Central memory CD8-positive, alpha-beta T cell (primary cell): ENCODE measurements around the gene NAV3.

Experiments used
- ATAC-seq: fragments of 150-1000 bp; cut with Tn5 transposase; replicated peaks from 2 replicates; pipeline ENCODE4 v1.10.0; 2022; ENCODE audit warnings: mild to moderate bottlenecking, moderate FRiP score, moderate number of reproducible peaks; ENCODE audit not compliant: poor library complexity, severe bottlenecking; ENCODE audit errors: extremely low read depth
- DNase-seq, 2 donors: peaks; one replicate each; pipeline ENCODE4 v3.0.0; 2021; ENCODE audit warnings: low spot score in 2 of 2
- H3K27ac Mint-ChIP-seq: one replicate; pipeline ENCODE4 v1.8.0; 2022; ENCODE audit warnings: low read depth, mild to moderate bottlenecking, moderate library complexity, mixed read lengths
- H3K27me3 Mint-ChIP-seq: one replicate; pipeline ENCODE4 v1.8.0; 2022; ENCODE audit warnings: mixed read lengths
- H3K36me3 Mint-ChIP-seq: one replicate; pipeline ENCODE4 v1.8.0; 2022; ENCODE audit warnings: mild to moderate bottlenecking, moderate library complexity, mixed read lengths; ENCODE audit not compliant: insufficient read depth
- H3K4me1 Mint-ChIP-seq: one replicate; pipeline ENCODE4 v1.8.0; 2022; ENCODE audit warnings: mixed read lengths
- H3K4me3 Mint-ChIP-seq: one replicate; pipeline ENCODE4 v1.8.0; 2022; ENCODE audit warnings: mild to moderate bottlenecking, moderate library complexity, mixed read lengths
- H3K9me3 Mint-ChIP-seq: one replicate; pipeline ENCODE4 v1.8.0; 2022; ENCODE audit warnings: mixed read lengths

Gene NAV3

DNA sequence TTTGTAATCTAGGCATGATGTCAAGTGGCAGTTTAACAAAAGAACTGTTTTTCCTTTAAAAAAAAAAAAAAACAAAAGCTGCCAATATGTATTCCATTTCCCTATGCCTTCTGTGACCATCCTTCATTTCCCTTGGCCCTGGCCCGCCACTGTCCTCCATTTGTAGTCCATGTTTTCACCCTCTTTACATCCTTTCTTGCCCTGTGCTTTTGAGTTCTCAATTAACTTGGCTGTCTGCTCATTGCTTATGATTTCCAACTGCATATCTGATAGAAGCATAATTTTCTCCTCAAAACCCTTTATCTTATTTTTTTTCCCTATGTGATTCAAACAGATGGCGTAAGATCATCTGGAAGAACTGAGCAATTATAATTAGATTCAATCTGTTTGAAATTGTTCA, 297.5 kb downstream of the NAV3 start:
- no peak for ATAC-seq
- no peak for DNase-seq
- Mint-ChIP-seq H3K27me3 (no peaks in the 10 kb centered on the region), H3K4me3 (no peak overlapping the region), H3K27ac (no peak overlapping the region), H3K4me1 (no peaks in the 10 kb centered on the region), H3K9me3 (peaks cover 16% of the 10 kb centered on the region), H3K36me3 (no peaks in the 10 kb centered on the region)

DNA sequence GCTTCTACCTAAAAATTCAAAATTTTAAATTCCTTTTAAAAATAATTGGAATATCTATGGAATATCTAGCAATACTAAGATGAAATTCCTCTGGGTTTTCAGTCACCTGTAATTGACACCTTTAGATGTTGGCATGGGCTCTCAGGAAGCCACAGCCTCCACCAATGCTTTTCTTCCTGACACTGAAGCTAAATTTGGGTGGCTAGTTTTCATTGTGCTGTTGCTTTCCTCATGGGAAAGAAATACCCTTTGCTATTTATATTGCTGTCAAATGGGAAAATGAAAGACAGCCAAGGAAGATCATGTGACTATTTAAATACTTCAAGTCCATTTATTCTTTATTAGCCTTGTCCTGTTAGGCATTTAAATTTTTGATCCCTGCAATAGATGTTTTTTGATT, 313.0 kb downstream of the NAV3 start:
- no peaks in the 10 kb centered on the region for H3K4me1 Mint-ChIP-seq
- no peak overlapping the region for H3K27ac Mint-ChIP-seq
- H3K4me3 Mint-ChIP-seq: no peak overlapping the region
- H3K36me3 Mint-ChIP-seq: no peaks in the 10 kb centered on the region
- peaks cover 8% of the 10 kb centered on the region for H3K9me3 Mint-ChIP-seq
- DNase-seq (no peak), ATAC-seq (no peak)
- H3K27me3 Mint-ChIP-seq: no peaks in the 10 kb centered on the region

DNA sequence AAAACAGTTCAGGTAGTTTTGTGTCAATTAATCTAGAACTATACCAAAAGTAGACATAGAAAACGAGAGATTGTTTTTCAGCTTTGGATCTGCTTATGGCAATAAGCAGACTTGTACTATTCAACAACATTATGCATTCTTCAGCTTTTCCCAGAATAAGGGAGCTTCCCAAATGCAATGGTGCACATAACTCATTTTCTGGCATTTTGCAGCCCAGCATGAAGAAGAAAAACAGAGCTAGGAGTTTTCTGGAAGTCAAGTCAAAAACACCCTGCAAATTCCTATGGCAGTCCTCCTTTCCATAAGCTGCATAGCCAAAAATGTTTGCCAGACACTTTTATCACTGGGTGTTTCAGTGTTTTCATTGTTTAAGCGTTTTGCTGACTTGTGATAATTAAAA, 314.7 kb downstream of the NAV3 start:
- ATAC-seq: no peak
- H3K9me3 Mint-ChIP-seq: no peaks in the 10 kb centered on the region
- H3K4me3 Mint-ChIP-seq: no peak overlapping the region
- H3K27ac Mint-ChIP-seq: no peak overlapping the region
- DNase-seq: no peak
- no peaks in the 10 kb centered on the region for H3K4me1 Mint-ChIP-seq
- no peaks in the 10 kb centered on the region for H3K36me3 Mint-ChIP-seq
- H3K27me3 Mint-ChIP-seq: no peaks in the 10 kb centered on the region

DNA sequence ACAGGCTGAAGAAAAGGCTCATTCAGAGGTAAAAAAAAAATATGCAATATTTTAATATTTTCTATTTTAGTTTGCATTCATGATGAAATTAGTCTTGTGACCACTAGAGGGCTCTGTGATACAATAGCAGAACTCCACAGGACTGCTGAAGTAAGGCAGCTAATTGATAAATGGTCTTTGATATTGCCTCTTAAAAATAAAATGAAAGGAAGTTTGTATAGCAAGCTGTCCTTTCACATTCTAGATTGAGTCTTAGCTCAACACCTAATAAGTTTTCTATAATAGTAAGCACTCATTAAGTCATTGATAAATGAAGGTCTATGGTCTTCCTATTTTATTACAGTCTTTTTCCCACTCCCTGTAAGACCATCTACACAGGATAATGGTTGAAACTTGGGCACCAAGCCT, 315.7 kb downstream of the NAV3 start:
- Mint-ChIP-seq H3K27me3 (no peaks in the 10 kb centered on the region), H3K4me3 (no peak overlapping the region), H3K27ac (no peak overlapping the region), H3K9me3 (no peaks in the 10 kb centered on the region), H3K36me3 (no peaks in the 10 kb centered on the region), H3K4me1 (no peaks in the 10 kb centered on the region)
- ATAC-seq (no peak), DNase-seq (no peak)

DNA sequence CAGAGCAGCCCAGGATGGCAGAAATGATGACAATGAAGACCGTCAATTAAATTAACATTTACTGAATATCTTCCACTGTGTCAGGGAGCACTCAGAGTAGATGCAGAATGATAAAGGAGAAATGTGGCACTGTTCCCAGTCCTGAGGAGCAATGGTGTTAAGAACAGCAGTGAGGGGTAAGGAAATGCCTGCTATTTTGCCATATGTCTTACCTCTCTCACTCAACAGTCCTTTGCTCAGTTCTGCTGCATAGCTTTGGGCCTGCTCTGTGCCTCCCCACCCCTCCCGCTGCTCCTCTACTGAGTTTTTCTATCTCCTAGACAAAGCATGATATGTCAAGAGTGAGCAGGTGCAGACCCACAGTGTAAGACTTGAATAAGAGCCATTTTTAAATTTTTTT, 318.8 kb downstream of the NAV3 start:
- H3K27ac Mint-ChIP-seq: no peak overlapping the region
- H3K36me3 Mint-ChIP-seq: no peaks in the 10 kb centered on the region
- H3K4me3 Mint-ChIP-seq: no peak overlapping the region
- H3K9me3 Mint-ChIP-seq: no peaks in the 10 kb centered on the region
- no peaks in the 10 kb centered on the region for H3K4me1 Mint-ChIP-seq
- DNase-seq (no peak), ATAC-seq (no peak)
- H3K27me3 Mint-ChIP-seq: no peaks in the 10 kb centered on the region

DNA sequence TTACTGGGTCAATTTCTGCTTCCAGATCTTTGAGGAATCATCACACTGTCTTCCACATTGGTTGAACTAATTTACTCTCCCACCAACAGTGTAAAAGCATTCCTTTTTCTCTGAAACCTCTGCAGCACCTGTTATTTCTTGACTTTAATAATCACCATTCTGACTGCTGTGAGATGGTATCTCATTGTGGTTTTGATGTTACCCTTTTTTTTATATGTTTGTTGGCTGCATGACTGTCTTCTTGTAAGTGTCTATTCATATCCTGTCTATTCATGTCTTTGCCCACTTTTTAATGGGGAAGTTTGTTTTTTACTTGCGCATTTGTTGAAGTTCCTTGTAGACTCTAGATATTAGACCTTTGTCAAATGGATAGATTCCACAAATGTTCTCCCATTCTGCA, 324.9 kb downstream of the NAV3 start:
- no peak overlapping the region for H3K4me3 Mint-ChIP-seq
- no peak overlapping the region for H3K27ac Mint-ChIP-seq
- H3K9me3 Mint-ChIP-seq: peaks cover 10% of the 10 kb centered on the region
- no peak for DNase-seq
- no peaks in the 10 kb centered on the region for H3K27me3 Mint-ChIP-seq
- ATAC-seq: no peak
- H3K4me1 Mint-ChIP-seq: no peaks in the 10 kb centered on the region
- no peaks in the 10 kb centered on the region for H3K36me3 Mint-ChIP-seq

DNA sequence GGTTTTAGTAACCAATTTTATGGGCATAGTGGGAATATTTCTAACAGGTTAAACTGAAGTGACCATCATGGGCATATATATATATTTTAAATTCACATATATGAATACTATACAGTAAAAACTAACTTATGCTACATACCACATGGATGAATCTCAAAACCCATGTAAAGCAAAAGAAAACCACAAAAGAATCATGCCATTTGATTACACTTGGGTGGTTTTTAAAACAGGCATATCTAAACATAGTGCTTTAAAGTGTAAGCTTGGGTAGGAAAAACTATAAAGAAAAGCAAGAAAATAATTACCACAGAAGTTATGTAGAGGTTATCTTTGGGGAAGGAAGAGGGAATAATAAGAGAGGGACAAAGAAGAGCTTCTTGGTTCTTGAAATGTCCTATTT, 326.1 kb downstream of the NAV3 start:
- H3K4me1 Mint-ChIP-seq: no peaks in the 10 kb centered on the region
- DNase-seq (no peak), ATAC-seq (no peak)
- no peaks in the 10 kb centered on the region for H3K36me3 Mint-ChIP-seq
- H3K4me3 Mint-ChIP-seq: no peak overlapping the region
- H3K9me3 Mint-ChIP-seq: peaks cover 10% of the 10 kb centered on the region
- no peaks in the 10 kb centered on the region for H3K27me3 Mint-ChIP-seq
- no peak overlapping the region for H3K27ac Mint-ChIP-seq

DNA sequence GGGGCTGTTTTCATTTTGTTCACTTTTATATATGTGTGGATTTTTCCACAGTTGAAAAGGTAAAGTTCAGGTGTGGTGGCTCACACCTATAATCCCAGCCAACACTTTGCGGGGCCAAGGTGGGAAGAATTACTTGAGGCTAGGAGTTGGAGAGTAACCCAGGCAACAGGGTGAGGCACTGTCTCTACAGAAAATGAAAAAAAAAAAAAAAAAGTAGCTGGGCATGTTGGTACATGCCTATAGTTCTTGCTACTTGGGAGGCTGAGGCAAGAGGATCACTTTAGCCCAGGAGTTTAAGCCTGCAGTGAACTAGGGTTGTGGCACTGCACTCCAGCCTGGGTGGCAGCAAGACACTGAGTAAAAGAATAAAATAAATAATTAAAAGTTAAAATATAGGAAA, 326.5 kb downstream of the NAV3 start:
- no peak for DNase-seq
- no peaks in the 10 kb centered on the region for H3K36me3 Mint-ChIP-seq
- no peak for ATAC-seq
- peaks cover 10% of the 10 kb centered on the region for H3K9me3 Mint-ChIP-seq
- H3K4me3 Mint-ChIP-seq: no peak overlapping the region
- no peaks in the 10 kb centered on the region for H3K4me1 Mint-ChIP-seq
- H3K27me3 Mint-ChIP-seq: no peaks in the 10 kb centered on the region
- H3K27ac Mint-ChIP-seq: no peak overlapping the region

DNA sequence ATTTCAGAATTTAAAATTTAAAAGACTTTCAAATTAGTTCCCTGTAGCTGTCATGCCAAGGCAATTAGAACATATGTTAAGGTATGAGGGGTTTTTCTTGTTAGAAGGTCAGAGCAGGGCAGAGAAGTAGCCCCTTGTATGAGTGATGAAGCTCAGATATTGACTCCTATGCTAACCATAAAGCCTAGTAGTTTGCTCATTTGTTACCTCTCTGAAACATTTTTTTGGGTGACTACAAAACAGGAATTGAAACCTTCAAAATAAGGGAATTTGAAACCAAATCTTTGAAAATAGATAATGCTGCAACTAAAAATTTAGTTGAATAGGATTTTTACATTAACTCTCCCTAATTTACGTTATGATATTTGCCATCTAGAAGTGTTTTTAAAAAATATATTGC, 333.5 kb downstream of the NAV3 start:
- Mint-ChIP-seq H3K4me1 (no peaks in the 10 kb centered on the region), H3K27me3 (no peaks in the 10 kb centered on the region), H3K9me3 (peaks cover 11% of the 10 kb centered on the region), H3K4me3 (no peak overlapping the region), H3K36me3 (no peaks in the 10 kb centered on the region), H3K27ac (no peak overlapping the region)
- ATAC-seq (no peak), DNase-seq (no peak)

DNA sequence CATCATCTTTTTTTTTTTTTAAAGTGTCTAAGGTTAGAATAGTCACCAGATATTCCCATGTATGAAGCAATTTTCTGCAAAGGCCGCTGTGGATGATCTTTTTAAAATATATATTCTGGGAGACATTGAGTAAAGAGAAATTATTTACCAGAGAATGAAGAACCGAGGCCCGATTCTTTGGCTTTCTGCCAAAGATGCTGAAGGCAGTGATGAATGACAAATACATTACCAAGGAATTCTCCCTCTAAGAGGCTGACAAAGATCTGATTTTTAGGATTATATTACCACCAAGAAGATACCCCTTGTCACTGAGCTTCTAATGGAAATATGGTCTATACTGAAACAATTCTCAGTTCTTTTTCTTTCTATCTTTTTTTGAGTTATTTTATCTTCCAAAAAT, 336.8 kb downstream of the NAV3 start:
- DNase-seq (no peak), ATAC-seq (no peak)
- H3K9me3 Mint-ChIP-seq: peaks cover 21% of the 10 kb centered on the region
- H3K4me1 Mint-ChIP-seq: no peaks in the 10 kb centered on the region
- no peak overlapping the region for H3K4me3 Mint-ChIP-seq
- H3K27ac Mint-ChIP-seq: no peak overlapping the region
- H3K36me3 Mint-ChIP-seq: no peaks in the 10 kb centered on the region
- no peaks in the 10 kb centered on the region for H3K27me3 Mint-ChIP-seq

DNA sequence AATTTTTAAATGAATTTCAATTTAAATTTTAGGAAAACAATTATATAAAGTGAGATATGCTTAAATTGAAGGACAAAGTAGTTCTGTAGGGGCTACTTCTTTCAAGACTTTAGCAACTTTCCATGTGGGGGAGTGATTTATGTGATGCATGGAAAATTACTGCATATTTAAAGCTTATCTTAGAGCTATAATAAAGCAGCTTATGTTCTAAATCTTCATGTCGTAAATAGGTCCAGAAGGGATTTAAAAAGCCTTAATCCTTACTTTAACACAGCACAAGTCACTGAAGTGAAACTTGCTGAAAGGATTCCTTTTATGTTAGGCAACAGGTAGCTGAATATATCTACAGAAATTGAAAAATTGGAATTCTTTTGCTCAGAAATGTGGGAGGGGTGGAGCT, 340.4 kb downstream of the NAV3 start:
- Mint-ChIP-seq H3K4me1 (no peaks in the 10 kb centered on the region), H3K36me3 (no peaks in the 10 kb centered on the region), H3K27ac (no peak overlapping the region), H3K27me3 (no peaks in the 10 kb centered on the region), H3K4me3 (no peak overlapping the region), H3K9me3 (peaks cover 18% of the 10 kb centered on the region)
- DNase-seq: no peak
- no peak for ATAC-seq

DNA sequence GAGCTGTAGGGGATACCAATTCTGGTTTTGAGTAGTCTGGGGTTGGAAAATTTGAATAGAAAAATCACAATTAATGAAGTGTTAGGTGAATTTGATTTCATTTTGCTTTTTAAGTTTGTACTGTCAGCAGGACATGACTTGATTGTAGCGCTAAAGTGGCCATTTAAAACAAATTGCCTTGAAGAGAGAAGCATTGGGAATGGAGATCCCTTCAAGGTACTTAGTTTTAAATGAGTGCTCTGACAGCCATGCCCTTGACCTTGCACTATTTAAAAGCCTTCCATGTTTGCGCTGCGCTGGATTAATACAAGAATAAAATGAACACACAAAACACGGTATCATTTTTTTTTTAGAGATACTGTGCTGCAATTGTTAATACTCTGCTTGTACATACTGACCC, 345.9 kb downstream of the NAV3 start:
- H3K27me3 Mint-ChIP-seq: no peaks in the 10 kb centered on the region
- ATAC-seq (no peak), DNase-seq (no peak)
- no peaks in the 10 kb centered on the region for H3K4me1 Mint-ChIP-seq
- H3K27ac Mint-ChIP-seq: no peak overlapping the region
- H3K36me3 Mint-ChIP-seq: no peaks in the 10 kb centered on the region
- peaks cover 12% of the 10 kb centered on the region for H3K9me3 Mint-ChIP-seq
- H3K4me3 Mint-ChIP-seq: no peak overlapping the region

DNA sequence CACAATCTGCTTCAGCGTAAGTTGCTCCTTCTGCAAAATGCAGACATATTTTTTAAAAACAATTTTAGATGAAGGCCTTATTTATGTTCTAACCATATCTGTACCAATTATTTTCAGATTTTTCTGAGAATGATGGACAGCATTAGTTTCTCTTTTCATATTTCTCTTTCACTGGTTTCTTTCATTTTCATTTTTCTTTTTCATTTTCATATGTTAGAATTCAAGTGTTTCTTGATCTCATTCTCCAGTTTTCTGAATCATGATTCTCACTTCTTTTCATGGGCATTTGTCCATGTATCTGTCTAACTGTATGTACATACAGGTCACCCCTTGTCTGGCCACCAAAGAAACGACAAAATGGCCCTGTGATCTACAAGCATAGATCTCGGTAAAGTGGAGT, 346.6 kb downstream of the NAV3 start:
- DNase-seq (no peak), ATAC-seq (no peak)
- Mint-ChIP-seq H3K27ac (no peak overlapping the region), H3K36me3 (no peaks in the 10 kb centered on the region), H3K9me3 (peaks cover 10% of the 10 kb centered on the region), H3K4me3 (no peak overlapping the region), H3K27me3 (no peaks in the 10 kb centered on the region), H3K4me1 (no peaks in the 10 kb centered on the region)

DNA sequence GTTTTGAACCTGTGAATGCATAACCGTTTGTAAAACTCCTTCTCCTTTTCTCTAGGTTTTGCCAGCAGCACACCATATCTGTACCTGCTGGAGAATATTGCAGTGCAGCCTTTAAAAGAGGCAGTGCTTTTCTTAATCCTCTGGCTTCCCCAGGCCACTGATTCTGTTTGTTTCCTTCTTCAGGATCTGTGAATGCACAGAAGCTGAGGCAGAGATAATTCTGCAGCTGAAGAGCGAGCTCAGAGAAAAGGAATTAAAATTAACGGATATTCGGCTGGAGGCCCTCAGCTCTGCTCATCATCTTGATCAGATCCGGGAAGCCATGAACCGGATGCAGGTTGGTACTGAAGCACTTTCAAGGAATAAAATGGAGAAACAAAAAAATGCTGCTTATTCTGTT, 348.7 kb downstream of the NAV3 start:
- no peak overlapping the region for H3K27ac Mint-ChIP-seq
- H3K4me1 Mint-ChIP-seq: no peaks in the 10 kb centered on the region
- no peak for ATAC-seq
- no peak for DNase-seq
- H3K36me3 Mint-ChIP-seq: no peaks in the 10 kb centered on the region
- no peaks in the 10 kb centered on the region for H3K27me3 Mint-ChIP-seq
- H3K4me3 Mint-ChIP-seq: no peak overlapping the region
- peaks cover 13% of the 10 kb centered on the region for H3K9me3 Mint-ChIP-seq
